Activated gamma-delta T cell (primary cell): ENCODE measurements around the gene ARHGEF28.

Experiments used
- DNase-seq: peaks from one replicate; lab custom pipeline; 2025; lab: John Stamatoyannopoulos, UW

The ARHGEF28 gene

GRCh38 chr5:73816656-73817420 is 190.8 kb downstream of the ARHGEF28 start:
- DNase-seq: no peak

GRCh38 chr5:73818357-73818756 is 192.4 kb downstream of the ARHGEF28 start:
- DNase-seq: no peak

- no peak for DNase-seq
Measured at GRCh38 chr5:73820326-73820725, 194.3 kb downstream of the ARHGEF28 start.

- no peak for DNase-seq
Measured at GRCh38 chr5:73821003-73821402, 195.0 kb downstream of the ARHGEF28 start.

GRCh38 chr5:73822278-73822988 is 196.4 kb downstream of the ARHGEF28 start:
- DNase-seq: no peak

- DNase-seq: no peak
Measured at GRCh38 chr5:73822989-73823339, 197.0 kb downstream of the ARHGEF28 start.

GRCh38 chr5:73823508-73823925 is 197.5 kb downstream of the ARHGEF28 start:
- no peak for DNase-seq

- DNase-seq: no peak
Measured at GRCh38 chr5:73825199-73825598, 199.2 kb downstream of the ARHGEF28 start.

- DNase-seq: no peak
Measured at GRCh38 chr5:73825736-73826135, 199.7 kb downstream of the ARHGEF28 start.

GRCh38 chr5:73826301-73827105 is 200.5 kb downstream of the ARHGEF28 start:
- no peak for DNase-seq

- no peak for DNase-seq
Measured at GRCh38 chr5:73827106-73827450, 201.1 kb downstream of the ARHGEF28 start.

- no peak for DNase-seq
Measured at GRCh38 chr5:73828465-73828864, 202.5 kb downstream of the ARHGEF28 start.

- DNase-seq: no peak
Measured at GRCh38 chr5:73830646-73831045, 204.7 kb downstream of the ARHGEF28 start.

GRCh38 chr5:73831066-73831465 is 205.1 kb downstream of the ARHGEF28 start:
- DNase-seq: no peak

- no peak for DNase-seq
Measured at GRCh38 chr5:73834693-73835092, 208.7 kb downstream of the ARHGEF28 start.

GRCh38 chr5:73835726-73836125 is 209.7 kb downstream of the ARHGEF28 start:
- no peak for DNase-seq

GRCh38 chr5:73836607-73837006 is 210.6 kb downstream of the ARHGEF28 start:
- no peak for DNase-seq

- DNase-seq: no peak
Measured at GRCh38 chr5:73838901-73839300, 212.9 kb downstream of the ARHGEF28 start.

- no peak for DNase-seq
Measured at GRCh38 chr5:73841641-73842040, 215.6 kb downstream of the ARHGEF28 start.

- no peak for DNase-seq
Measured at GRCh38 chr5:73844165-73844564, 218.2 kb downstream of the ARHGEF28 start.

- DNase-seq: no peak
Measured at GRCh38 chr5:73851471-73852181, 225.6 kb downstream of the ARHGEF28 start.

- no peak for DNase-seq
Measured at GRCh38 chr5:73853091-73853490, 227.1 kb downstream of the ARHGEF28 start.
